Adrenal gland (tissue), 12 donors: Measurements from ENCODE around the gene ZNF800. TPM values are rescaled to one million over a fixed set of nuclear protein-coding genes. Genes with fewer than 3 reads are reported as not detected.

Experiments used
- DNase-seq, 7 donors: peaks; one replicate each; pipeline ENCODE4 v3.0.0-alpha.2; 2019 to 2020
- H3K27ac ChIP-seq, 5 donors: fragments of 200-600 bp; sonication (generic) in 4 of 5; 1 replicate in 3 of 5; 2 replicates in 2 of 5; pipeline versions ENCODE4 v1.5.1 to v1.8.0; 2016 to 2020; ENCODE audit warnings: mild to moderate bottlenecking in 1 of 5
- H3K27me3 ChIP-seq: fragments of 200-600 bp; 2 replicates; pipeline ENCODE4 v1.8.0; 2021
- H3K36me3 ChIP-seq, 2 donors: fragments of 200-600 bp; replicated peaks in 1 of 2; 1 replicate in 1 of 2; 2 replicates in 1 of 2; pipeline versions ENCODE4 v1.5.1 to v1.8.0; 2018 to 2022
- H3K4me1 ChIP-seq, 2 donors: fragments of 200-600 bp; replicated peaks in 1 of 2; 1 replicate in 1 of 2; 2 replicates in 1 of 2; pipeline versions ENCODE4 v1.5.1 to v1.8.0; 2018 to 2021
- H3K4me3 ChIP-seq, 4 donors: fragments of 200-600 bp; sonication (generic) in 3 of 4; one replicate each; pipeline ENCODE4 v1.5.1; 2016 to 2018
- H3K9me3 ChIP-seq, 3 donors: fragments of 200-600 bp; sonication (generic) in 1 of 3; replicated peaks in 1 of 3; 1 replicate in 2 of 3; 2 replicates in 1 of 3; pipeline versions ENCODE4 v1.5.1 to v1.8.0; 2016 to 2021
- CTCF ChIP-seq, 6 experiments: fragments of 450-650 bp in 4 of 6; fragments of 200-600 bp in 2 of 6; sonication (generic) in 1 of 6; IDR thresholded peaks; 1 replicate in 5 of 6; 2 replicates in 1 of 6; pipeline versions ENCODE4 v1.5.1 to v1.8.0; 2016 to 2021; ENCODE audit warnings: antibody characterized with exemption in 6 of 6, mild to moderate bottlenecking in 2 of 6, moderate library complexity in 1 of 6
- POLR2A ChIP-seq, 2 donors: fragments of 450-650 bp; IDR thresholded peaks; one replicate each; pipeline ENCODE4 v1.6.1; 2017; ENCODE audit warnings: antibody characterized with exemption in 2 of 2, mild to moderate bottlenecking in 2 of 2, moderate library complexity in 1 of 2
- whole genome bisulfite sequencing, 4 donors: extraction: QIAGEN DNeasy Blood & Tissue Kit in 2 of 4; methylation state at CpG; one replicate each; pipeline versions ENCODE4 v1.1.5 to v1.1.7; 2013 to 2017; 5-methylcytosine and 5-hydroxymethylcytosine counted together
- intact Hi-C, 2 donors: fragments of 100-400 bp; cut with DNase I; formaldehyde crosslinking; loops; one replicate each; pipeline versions ENCODE4 v1.14.1 to v1.15.0; 2022 to 2023
- polyA plus RNA-seq, 3 donors: library from polyadenylated mRNA; stranded (reverse); fragments of 200-250 nt in 2 of 3; fragments of 350-450 nt in 1 of 3; fragmentation: Illumina TruSeq in 1 of 3; extraction: RNeasy Lipid Tissue Mini Kit (QIAGEN cat#74804) in 1 of 3; gene quantifications; one replicate each; pipeline ENCODE4 v1.2.3, GENCODE V29; 2013 to 2014
- total RNA-seq, 9 donors: library from RNA; depleted of rRNA in 4 of 9; stranded (reverse); fragments of >200 nt in 4 of 9; fragments of 120-200 nt in 1 of 9; fragmentation: NEBNext Ultra II Directional in 1 of 9; extraction: Animal tissue kit (Norgen Biotek cat#: 25700) in 1 of 9; gene quantifications; one replicate each; pipeline versions ENCODE4 v1.1.0 to v1.2.4, GENCODE V29; 2013 to 2023
- donor health status: healthy with polysubstance abuse.
- donor health status: Bipolar disorder and iron deficiency.
- donor health status: DM: yes; HTN: yes; CAD: no.
- donor health status: DM: no; HTN: no; CAD: no.
- donor health status: DM: no; HTN: no; CAD: no.
- donor health status: DM: yes; HTN: yes; CAD: no.

ZNF800 gene
- total and polyA plus RNA-seq, 12 donors, result 11.0 to 41.6 (median 28.4) TPM

GRCh38 chr7:127377425-127377824 is 15.1 kb downstream of the ZNF800 start:
- Histone ChIP-seq H3K27ac (no peak overlapping the region), H3K36me3 (peaks cover 0 to 21% of the 10 kb centered on the region in 2 donors), H3K9me3 (no peaks in the 10 kb centered on the region), H3K4me1 (peaks cover 0 to 23% of the 10 kb centered on the region in 2 donors), H3K27me3 (no peaks in the 10 kb centered on the region), H3K4me3 (no peak overlapping the region)
- 0 to 53% (median 50%) methylated on average over 1 of the region's 1 CpG for WGBS, 4 donors
- intact Hi-C loops, result no loop called here
- no peak for DNase-seq
- no peak for TF ChIP-seq CTCF (IDR thresholded peaks at IDR 0.05)
- TF ChIP-seq POLR2A (IDR thresholded peaks at IDR 0.05), result no peak

- H3K27me3 ChIP-seq, result no peaks in the 10 kb centered on the region
- no peaks in the 10 kb centered on the region for H3K9me3 ChIP-seq
- H3K36me3 ChIP-seq, result peaks cover 0 to 21% of the 10 kb centered on the region in 2 donors
- peaks cover 0 to 20% of the 10 kb centered on the region in 2 donors for H3K4me1 ChIP-seq
- no peak for TF ChIP-seq POLR2A (IDR thresholded peaks at IDR 0.05)
- no peak for TF ChIP-seq CTCF (IDR thresholded peaks at IDR 0.05)
- no peak overlapping the region for H3K27ac ChIP-seq
- intact Hi-C loops, result no loop called here
- no peak overlapping the region for H3K4me3 ChIP-seq
- 96 to 100% (median 97%) methylated on average over 1 of the region's 1 CpG for WGBS, 4 donors
- no peak for DNase-seq
Observed at GRCh38 chr7:127375631-127376030, 16.9 kb downstream of the ZNF800 start.

GRCh38 chr7:127367679-127368078 is 24.8 kb downstream of the ZNF800 start:
- intact Hi-C loops, result no loop called here
- peaks cover 0 to 1% of the 10 kb centered on the region in 2 donors for H3K36me3 ChIP-seq
- WGBS, 4 donors, result 96 to 99% (median 98%) methylated on average over 2 of the region's 2 CpGs
- no peak overlapping the region for H3K4me3 ChIP-seq
- H3K9me3 ChIP-seq, result no peaks in the 10 kb centered on the region
- no peaks in the 10 kb centered on the region for H3K4me1 ChIP-seq
- TF ChIP-seq CTCF (IDR thresholded peaks at IDR 0.05) (no peak), POLR2A (IDR thresholded peaks at IDR 0.05) (no peak)
- H3K27me3 ChIP-seq, result no peaks in the 10 kb centered on the region
- H3K27ac ChIP-seq, result no peak overlapping the region
- no peak for DNase-seq

GRCh38 chr7:127366680-127367079 is 25.8 kb downstream of the ZNF800 start:
- intact Hi-C loops, result no loop called here
- WGBS, 4 donors, result 87 to 97% (median 93%) methylated on average over 2 of the region's 2 CpGs
- no peaks in the 10 kb centered on the region for H3K36me3 ChIP-seq

More at GRCh38 chr7:127366680-127367079, 25.8 kb downstream of the ZNF800 start:
- TF ChIP-seq CTCF (IDR thresholded peaks at IDR 0.05) (no peak), POLR2A (IDR thresholded peaks at IDR 0.05) (no peak)
- Histone ChIP-seq H3K9me3 (no peaks in the 10 kb centered on the region), H3K27me3 (no peaks in the 10 kb centered on the region), H3K27ac (no peak overlapping the region), H3K4me1 (no peaks in the 10 kb centered on the region), H3K4me3 (no peak overlapping the region)
- DNase-seq, result no peak
